T follicular helper cell (primary cell): ENCODE measurements around the gene SERPING1.

Source experiments
- DNase-seq: peaks from one replicate; pipeline ENCODE4 v3.0.0-alpha.2; 2020; ENCODE audit warnings: low read depth

SERPING1 gene

DNA sequence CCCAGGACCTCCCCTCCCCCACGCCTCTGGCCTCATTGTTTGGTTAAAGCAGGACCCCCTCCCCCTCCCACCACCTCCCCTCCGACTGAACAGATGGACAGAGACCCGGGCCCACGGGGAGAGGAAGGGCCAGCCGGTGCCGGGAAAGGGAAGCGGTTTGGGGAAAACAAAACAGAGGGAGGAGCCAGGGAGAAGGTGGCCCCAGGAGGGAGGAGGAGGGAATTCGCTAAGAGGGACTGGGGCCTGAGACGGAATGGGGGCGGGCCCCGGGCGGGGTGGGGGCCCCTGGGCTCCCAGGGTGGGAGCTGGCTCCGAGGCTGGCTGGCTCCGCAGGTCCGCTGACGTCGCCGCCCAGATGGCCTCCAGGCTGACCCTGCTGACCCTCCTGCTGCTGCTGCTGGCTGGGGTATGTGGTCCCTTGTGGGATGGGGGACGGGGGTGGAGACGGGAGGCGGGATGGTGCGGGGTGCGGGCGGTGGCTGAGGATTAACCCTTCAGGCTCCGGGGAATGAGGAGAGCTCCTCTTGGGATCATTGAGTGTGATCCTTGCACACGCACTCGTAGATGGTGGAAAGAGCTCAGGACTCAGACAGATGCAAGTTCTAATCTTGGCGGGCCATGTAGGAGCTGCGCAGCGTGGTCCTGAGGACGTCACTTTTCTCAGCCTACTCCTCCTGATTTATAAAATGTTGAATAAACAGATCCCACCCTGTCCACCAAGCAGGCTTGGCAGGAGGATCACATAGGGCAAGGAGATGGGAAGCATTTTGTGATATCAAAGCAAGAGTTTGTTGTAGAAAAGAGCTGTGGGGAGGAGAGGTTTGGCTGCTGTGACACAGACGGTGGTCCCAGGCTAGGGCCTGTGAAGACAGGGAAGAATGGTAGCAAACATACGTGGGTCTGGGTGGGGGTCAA, 688 bp downstream of the SERPING1 start:
- no peak for DNase-seq

GRCh38 chr11:57598831-57599155, 1.3 kb downstream of the SERPING1 start:
- no peak for DNase-seq

DNA sequence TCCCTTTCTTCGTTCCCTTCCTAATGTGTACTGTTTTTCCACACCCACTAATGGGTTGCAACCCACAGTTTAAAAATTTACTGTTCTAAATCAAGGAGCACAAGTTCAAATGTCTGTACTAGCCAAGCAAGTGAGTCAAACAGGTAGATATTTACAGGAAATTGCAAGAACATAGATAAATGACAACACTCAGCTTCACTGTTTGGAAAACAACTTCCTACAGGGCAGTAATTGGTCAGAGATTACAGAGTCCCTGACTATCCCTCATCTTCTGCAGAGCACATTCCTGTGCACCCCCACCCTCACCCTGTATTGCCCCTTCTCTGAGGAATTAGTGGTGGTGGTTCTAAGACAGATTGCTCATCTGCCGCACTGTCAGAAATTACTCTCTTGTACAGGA, 1.9 kb downstream of the SERPING1 start:
- no peak for DNase-seq

GRCh38 chr11:57601297-57601696, 3.8 kb downstream of the SERPING1 start:
- DNase-seq, result no peak

- DNase-seq, result no peak
Measured at GRCh38 chr11:57604296-57605027, 7.0 kb downstream of the SERPING1 start.

GRCh38 chr11:57605028-57605420, 7.5 kb downstream of the SERPING1 start:
- no peak for DNase-seq

DNA sequence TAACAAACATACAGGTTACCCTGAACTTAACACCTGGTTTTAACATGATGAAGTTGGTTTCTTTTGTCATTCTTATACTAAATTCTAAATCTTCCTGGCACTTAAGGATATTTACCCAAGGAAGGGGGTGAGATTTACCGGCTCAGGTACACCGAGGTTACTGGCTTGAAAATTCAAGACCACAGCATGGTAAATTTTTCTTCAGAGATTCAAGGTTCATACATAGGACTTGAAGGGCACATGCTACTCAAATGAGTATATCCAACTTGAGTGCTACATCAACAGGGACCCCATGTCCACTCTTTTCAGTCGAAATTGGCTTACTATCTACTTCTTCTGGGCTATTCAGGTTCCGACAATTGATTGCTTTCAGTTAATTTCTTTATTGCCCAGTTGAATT, 12.7 kb downstream of the SERPING1 start:
- no peak for DNase-seq

- DNase-seq, result no peak
Measured at GRCh38 chr11:57614234-57614772, 16.8 kb downstream of the SERPING1 start.

GRCh38 chr11:57615308-57615707, 17.8 kb downstream of the SERPING1 start:
- DNase-seq, result no peak

DNA sequence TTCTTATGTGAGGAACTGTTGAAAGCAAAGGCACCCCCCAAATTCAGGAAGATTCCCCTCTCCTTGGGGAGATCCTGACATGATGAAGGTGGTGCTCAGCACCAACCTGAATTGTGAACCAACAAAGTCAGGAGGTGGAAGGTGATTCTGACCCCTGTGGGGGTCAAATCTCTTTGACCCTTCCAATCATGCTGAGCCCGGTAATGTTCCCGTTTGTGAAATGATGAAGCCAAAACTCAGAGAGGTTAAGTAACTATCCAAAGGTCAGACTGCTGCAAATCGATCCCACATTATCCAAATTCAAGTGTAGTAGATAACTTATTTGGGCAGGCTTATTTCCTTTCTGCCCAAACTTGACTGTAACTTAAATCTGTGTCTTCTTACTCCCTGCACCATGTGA, 19.1 kb downstream of the SERPING1 start:
- DNase-seq, result no peak

DNA sequence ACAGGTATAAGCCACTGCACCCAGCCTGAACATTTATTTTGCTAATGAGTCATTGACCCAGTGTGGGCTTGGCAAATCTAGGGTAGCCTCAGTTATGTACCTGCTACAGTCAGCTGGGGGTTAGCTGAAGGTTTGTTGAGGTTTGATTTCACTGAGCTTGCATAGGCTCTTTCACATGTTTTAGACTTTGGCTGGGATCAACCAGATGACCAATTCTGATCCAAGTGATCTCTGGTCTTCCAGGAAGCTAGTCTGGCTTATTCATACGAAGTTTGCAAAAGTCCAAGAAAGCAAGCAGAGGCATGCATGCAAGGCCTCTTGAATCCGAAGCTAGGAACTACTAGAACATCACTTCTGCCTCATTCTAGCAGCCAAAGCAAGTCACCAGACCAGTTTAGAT, 21.0 kb downstream of the SERPING1 start:
- no peak for DNase-seq

DNA sequence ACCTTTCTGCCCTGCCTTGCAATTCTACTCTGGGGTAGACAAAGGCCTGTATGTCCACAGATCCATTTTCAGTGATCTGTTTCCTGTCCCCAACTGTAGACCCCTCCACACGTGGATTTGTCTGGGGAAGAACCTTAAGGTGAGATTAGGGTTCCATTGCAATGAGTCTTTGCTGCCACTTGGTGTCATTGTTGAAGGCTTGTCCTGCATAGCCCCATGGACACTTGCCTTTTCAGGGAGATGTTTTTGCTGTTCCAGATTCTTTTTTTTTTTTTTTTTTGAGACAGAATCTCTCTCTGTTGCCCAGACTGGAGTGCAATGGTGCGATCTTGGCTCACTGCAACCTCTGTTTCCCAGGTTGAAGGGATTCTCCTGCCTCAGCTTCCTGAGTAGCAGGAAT, 21.8 kb downstream of the SERPING1 start:
- no peak for DNase-seq

- DNase-seq, result no peak
Measured at GRCh38 chr11:57620467-57620866, 23.0 kb downstream of the SERPING1 start.

GRCh38 chr11:57622263-57622662, 24.8 kb downstream of the SERPING1 start:
- no peak for DNase-seq

DNA sequence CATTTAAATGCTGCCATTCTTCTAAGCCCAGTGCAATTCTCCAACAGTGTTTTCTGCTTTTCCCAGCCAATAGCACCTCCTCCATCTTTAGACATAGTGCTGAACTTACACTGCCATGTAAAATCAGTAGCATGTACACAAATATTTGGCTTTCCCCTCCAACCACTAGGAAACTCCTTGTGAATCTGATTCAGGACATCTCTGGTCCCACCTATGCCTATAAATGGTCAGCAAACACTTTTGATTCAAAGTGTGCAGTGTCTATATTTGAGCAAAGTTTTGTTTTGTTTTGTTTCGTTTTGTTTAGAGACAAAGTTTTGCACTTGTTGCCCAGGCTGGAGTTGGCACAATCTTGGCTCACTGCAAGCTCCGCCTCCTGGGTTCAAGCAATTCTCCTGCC, 27.4 kb downstream of the SERPING1 start:
- DNase-seq, result no peak

DNA sequence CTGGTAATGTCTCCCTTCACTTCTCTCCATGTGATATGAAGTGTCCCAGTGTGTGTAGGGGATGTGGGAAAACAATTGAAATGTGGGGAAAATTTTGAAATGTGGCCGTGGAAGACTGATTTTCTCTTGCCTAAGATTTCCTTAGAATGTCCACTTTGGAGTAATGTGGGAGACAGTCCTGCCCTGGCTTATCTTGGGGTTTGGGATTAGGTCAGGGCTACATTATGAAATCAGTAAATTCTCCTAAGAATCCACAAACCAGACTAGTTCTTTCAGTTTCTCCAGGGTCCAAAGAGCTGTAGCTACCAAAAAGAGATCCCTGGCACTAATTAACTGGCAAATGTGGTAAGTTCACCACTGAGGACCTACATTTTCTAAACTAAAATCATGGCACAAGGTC, 29.4 kb downstream of the SERPING1 start:
- DNase-seq, result no peak

DNA sequence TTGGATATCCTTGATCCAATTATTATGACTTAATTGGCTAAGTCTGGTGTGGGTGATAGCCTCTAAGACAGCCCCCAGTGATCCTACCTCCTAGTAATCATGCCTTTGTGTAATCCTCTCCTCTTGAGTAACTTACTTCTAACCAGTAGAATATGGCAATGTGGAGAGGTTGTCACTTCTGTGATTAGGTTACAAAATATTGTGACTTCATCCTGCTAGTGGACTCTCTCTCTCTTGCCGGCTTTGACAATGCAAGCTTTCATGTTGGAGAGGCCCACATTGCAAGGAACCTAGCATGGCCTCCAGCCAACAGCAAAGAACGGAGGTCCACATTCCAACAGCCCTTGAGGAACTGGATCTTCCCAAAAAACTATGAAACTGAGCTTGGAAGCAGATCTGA, 32.7 kb downstream of the SERPING1 start:
- DNase-seq, result no peak

GRCh38 chr11:57632116-57632515, 34.6 kb downstream of the SERPING1 start:
- DNase-seq, result no peak

- no peak for DNase-seq
Measured at GRCh38 chr11:57633394-57634070, 36.0 kb downstream of the SERPING1 start.

DNA sequence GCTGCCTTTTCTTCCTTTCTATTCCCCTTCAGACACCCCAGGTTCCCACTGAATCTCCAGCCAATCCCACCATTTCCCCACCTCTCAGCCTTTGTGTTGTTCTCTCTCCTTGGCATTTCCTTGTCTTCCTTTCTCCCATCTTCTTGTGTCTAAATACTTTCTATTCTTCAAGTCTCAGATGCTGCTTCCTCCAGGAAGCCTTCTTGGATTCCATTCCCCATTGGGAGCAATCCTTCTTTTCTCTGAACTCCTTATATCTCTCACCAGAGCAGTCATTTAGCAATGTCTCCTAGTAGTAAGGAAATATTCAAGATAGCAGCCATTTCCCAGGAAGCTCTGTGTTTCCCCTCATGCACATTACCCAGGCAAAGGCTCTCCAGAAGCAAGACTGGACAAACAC, 36.8 kb downstream of the SERPING1 start:
- DNase-seq, result no peak

GRCh38 chr11:57635246-57635645, 37.8 kb downstream of the SERPING1 start:
- DNase-seq, result no peak

GRCh38 chr11:57637626-57638004, 40.1 kb downstream of the SERPING1 start:
- no peak for DNase-seq
